BE2C (cell line): Measurements from ENCODE around the gene CD22.

ENCODE experiments used
- DNase-seq: peaks from one replicate; pipeline ENCODE4 v3.0.0-alpha.2; 2020
- H3K27me3 ChIP-seq: fragments of 250-450 bp; sonication (Bioruptor Pico); 2 replicates; pipeline ENCODE4 v1.5.1; 2020; ENCODE audit warnings: mild to moderate bottlenecking
- H3K36me3 ChIP-seq: fragments of 250-450 bp; sonication (Bioruptor Pico); 2 replicates; pipeline ENCODE4 v1.5.1; 2020; ENCODE audit warnings: mild to moderate bottlenecking
- H3K4me1 ChIP-seq: fragments of 250-450 bp; sonication (Bioruptor Pico); 2 replicates; pipeline ENCODE4 v1.5.1; 2020
- H3K4me3 ChIP-seq: 2 replicates; pipeline ENCODE4 v1.5.1; 2011; ENCODE audit warnings: low read depth, low read length
- H3K9me3 ChIP-seq: fragments of 250-450 bp; sonication (Bioruptor Pico); 2 replicates; pipeline ENCODE4 v1.5.1; 2020
- TF ChIP-seq, protein P1 (sequence below): IDR thresholded peaks from 2 replicates; pipeline ENCODE4 v1.5.1; 2012; ENCODE audit warnings: mild to moderate bottlenecking, low read depth, low read length

CD22 gene

DNA sequence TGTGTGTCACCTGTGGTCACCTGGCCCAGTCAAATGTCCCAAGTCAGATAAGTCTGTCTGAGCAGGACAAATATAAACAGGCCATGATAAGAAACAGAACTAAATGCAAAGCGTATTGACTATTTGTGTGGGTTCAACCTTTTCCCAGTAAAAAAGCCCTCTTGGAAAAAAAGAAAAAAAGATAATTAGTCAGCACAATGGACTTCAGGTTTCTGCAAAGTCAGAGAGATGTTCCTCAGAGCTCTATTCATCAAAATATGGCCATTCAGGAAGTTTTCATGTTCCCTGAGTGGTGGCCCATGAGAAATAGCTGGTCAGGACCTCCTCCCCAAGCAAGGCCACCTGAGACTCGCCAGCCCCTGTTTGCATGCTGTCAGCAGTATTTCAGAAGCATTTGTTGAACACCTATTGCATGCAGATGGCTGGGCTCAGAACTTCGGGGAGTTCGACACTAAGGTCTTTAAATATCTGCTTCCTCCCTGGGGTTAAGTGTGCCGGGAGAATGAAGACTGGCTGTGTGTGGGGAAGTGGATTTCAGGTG is 32.0 kb downstream of the CD22 start:
- TF ChIP-seq, protein P1, sequence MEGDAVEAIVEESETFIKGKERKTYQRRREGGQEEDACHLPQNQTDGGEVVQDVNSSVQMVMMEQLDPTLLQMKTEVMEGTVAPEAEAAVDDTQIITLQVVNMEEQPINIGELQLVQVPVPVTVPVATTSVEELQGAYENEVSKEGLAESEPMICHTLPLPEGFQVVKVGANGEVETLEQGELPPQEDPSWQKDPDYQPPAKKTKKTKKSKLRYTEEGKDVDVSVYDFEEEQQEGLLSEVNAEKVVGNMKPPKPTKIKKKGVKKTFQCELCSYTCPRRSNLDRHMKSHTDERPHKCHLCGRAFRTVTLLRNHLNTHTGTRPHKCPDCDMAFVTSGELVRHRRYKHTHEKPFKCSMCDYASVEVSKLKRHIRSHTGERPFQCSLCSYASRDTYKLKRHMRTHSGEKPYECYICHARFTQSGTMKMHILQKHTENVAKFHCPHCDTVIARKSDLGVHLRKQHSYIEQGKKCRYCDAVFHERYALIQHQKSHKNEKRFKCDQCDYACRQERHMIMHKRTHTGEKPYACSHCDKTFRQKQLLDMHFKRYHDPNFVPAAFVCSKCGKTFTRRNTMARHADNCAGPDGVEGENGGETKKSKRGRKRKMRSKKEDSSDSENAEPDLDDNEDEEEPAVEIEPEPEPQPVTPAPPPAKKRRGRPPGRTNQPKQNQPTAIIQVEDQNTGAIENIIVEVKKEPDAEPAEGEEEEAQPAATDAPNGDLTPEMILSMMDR, result no peak

DNA sequence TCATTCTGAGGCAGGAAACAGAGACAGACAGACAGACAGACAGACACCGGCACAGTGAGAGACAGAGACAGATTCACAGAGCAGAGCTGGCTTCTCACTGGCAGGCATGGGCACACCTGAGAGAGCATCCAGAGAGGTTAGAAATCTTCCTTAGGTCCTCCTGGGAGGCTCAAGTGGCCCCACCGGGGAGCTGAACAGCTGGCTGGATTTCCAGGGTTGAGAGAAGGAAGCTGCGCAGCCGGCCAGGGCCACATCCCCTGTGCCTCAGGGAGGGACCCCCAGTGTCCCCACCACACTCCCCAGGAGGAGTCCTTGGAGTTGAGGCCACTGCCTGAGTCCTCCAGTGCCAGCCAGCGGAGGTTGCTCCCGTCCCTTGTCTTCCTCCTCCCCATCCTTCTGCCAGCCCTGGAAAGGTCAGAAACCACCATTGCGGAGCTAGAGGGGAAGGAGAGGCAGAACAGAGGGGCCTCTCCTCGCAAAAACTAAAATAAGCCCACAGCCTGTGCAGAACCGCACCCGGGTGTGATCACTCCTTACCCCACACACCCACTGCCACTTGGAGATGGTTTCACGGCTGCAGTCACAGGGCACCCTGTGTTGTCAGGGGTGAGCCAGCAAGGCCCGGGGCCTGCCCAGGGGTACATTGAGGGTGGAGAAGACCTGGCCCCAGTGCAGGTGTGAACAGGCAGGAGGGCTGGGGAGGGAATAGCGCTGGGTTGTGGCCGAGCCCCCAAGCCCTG is 33.4 kb downstream of the CD22 start:
- Histone ChIP-seq H3K27me3 (no peaks in the 10 kb centered on the region), H3K9me3 (no peaks in the 10 kb centered on the region), H3K4me1 (peaks cover 8% of the 10 kb centered on the region; the same call in 1 of the 2 replicates), H3K36me3 (no peaks in the 10 kb centered on the region), H3K4me3 (no peak overlapping the region)
- TF ChIP-seq, protein P1, result no peak
- no peak for DNase-seq

More for the DNA sequence above, 32.0 kb downstream of the CD22 start:
- H3K27me3 ChIP-seq, result no peaks in the 10 kb centered on the region
- H3K4me1 ChIP-seq, result peaks cover 8% of the 10 kb centered on the region; the same call in 1 of the 2 replicates
- DNase-seq, result no peak
- H3K4me3 ChIP-seq, result no peak overlapping the region
- no peaks in the 10 kb centered on the region for H3K36me3 ChIP-seq
- no peaks in the 10 kb centered on the region for H3K9me3 ChIP-seq

- Histone ChIP-seq H3K36me3 (no peaks in the 10 kb centered on the region), H3K4me3 (no peak overlapping the region), H3K9me3 (no peaks in the 10 kb centered on the region), H3K4me1 (peaks cover 3% of the 10 kb centered on the region; the same call in 1 of the 2 replicates), H3K27me3 (no peaks in the 10 kb centered on the region)
- TF ChIP-seq, protein P1, result no peak
- peak; percentile 67 for DNase-seq
Measured at GRCh38 chr19:35363001-35363590, 34.1 kb downstream of the CD22 start.

GRCh38 chr19:35363711-35364425 is 34.9 kb downstream of the CD22 start:
- H3K27me3 ChIP-seq, result no peaks in the 10 kb centered on the region
- DNase-seq, result no peak
- H3K9me3 ChIP-seq, result no peaks in the 10 kb centered on the region
- no peaks in the 10 kb centered on the region for H3K36me3 ChIP-seq
- H3K4me3 ChIP-seq, result no peak overlapping the region
- TF ChIP-seq, protein P1, result no peak
- H3K4me1 ChIP-seq, result no peaks in the 10 kb centered on the region

DNA sequence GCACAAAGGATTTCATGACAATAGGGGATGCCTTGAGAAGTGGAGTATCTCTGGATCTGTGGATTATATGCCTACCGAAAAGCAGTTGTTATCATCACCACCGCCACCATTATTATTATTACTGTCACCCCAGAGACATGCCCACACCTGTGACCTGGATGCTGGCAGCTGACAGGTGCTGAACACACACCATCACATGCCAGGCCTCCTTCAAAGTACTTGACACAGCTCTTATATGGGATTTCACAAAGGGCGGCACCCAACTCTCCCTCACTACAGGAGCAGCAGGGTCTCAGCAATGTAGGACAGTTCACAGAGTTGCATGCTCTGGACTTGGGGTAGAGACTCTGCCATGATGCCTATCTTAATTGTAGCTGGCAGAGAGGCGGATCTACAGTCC is 36.3 kb downstream of the CD22 start:
- DNase-seq, result no peak
- Histone ChIP-seq H3K4me3 (no peak overlapping the region), H3K9me3 (no peaks in the 10 kb centered on the region), H3K36me3 (no peaks in the 10 kb centered on the region), H3K27me3 (no peaks in the 10 kb centered on the region), H3K4me1 (no peaks in the 10 kb centered on the region)
- TF ChIP-seq, protein P1, result no peak
